K562 (cell line): ENCODE results near the gene TSEN34. TPM values are rescaled to one million over a fixed set of nuclear protein-coding genes. Genes with fewer than 3 reads are reported as not detected.

Experiments used
- CBX2 ChIP-seq: fragments of 200-600 bp; sonication (generic); IDR thresholded peaks from one replicate; pipeline ENCODE4 v1.6.1; 2012; ENCODE audit warnings: mild to moderate bottlenecking, low read length, inconsistent platforms; ENCODE audit not compliant: insufficient read depth, poor library complexity, severe bottlenecking
- FOXA1 ChIP-seq: fragments of 450-650 bp; IDR thresholded peaks from 2 replicates; pipeline ENCODE4 v1.6.1; 2016; ENCODE audit warnings: mild to moderate bottlenecking, borderline replicate concordance
- JUN ChIP-seq, 2 experiments: sonication (generic) in 1 of 2; formaldehyde crosslinking in 1 of 2; IDR thresholded peaks; 2 replicates each; pipeline versions ENCODE4 v1.6.1 to v1.8.0; 2012 to 2022; ENCODE audit warnings: borderline replicate concordance in 2 of 2, mild to moderate bottlenecking in 2 of 2, improper control_type of control experiment in 1 of 2, low read depth in 1 of 2, low read length in 1 of 2, missing genetic modification reagents in 1 of 2
- LARP7 ChIP-seq: fragments of 450-650 bp; IDR thresholded peaks from 2 replicates; pipeline ENCODE4 v1.6.1; 2016
- MYNN ChIP-seq, 2 experiments: sonication (generic); formaldehyde crosslinking in 1 of 2; IDR thresholded peaks; 2 replicates each; pipeline versions ENCODE4 v1.5.0 to v1.6.1; 2016 to 2020; ENCODE audit warnings: antibody characterized with exemption in 1 of 2, missing genetic modification reagents in 1 of 2
- RBM25 ChIP-seq: fragments of 200-400 bp; formaldehyde crosslinking; IDR thresholded peaks from 2 replicates; pipeline ENCODE4 v1.6.1; 2018; ENCODE audit warnings: low read length, low read depth, moderate library complexity; ENCODE audit not compliant: severe bottlenecking
- SREBF2 ChIP-seq: sonication (generic); formaldehyde crosslinking; IDR thresholded peaks from 2 replicates; pipeline ENCODE4 v1.4.0; 2020; ENCODE audit warnings: mild to moderate bottlenecking, missing genetic modification reagents
- polyA plus RNA-seq, 8 experiments: library from polyadenylated mRNA; depleted of rRNA in 4 of 8; stranded (reverse) in 5 of 8; unstranded in 3 of 8; fragments of >200 nt; fragmentation: Nextera tagmentation in 2 of 8; fragmentation: Illumina TruSeq in 1 of 8; extraction: Ambion mirVana in 2 of 8; extraction: Trizol in 1 of 8; gene quantifications; 2 replicates each; pipeline versions ENCODE4 v1.2.1 to v1.2.3, GENCODE V29; 2011 to 2014; ENCODE audit warnings: inconsistent platforms in 1 of 8, missing spikeins in 1 of 8
- total RNA-seq, 7 experiments: library from RNA; depleted of rRNA in 6 of 7; stranded (reverse); fragments of >200 nt in 6 of 7; fragmentation: Illumina TruSeq in 2 of 7; extraction: Trizol in 2 of 7; gene quantifications; 2 replicates each; pipeline versions ENCODE4 v1.2.1 to v1.2.3, GENCODE V29; 2011 to 2021; ENCODE audit warnings: low replicate concordance in 1 of 7
- TF ChIP-seq, protein P1 (sequence below): fragments of 450-650 bp; IDR thresholded peaks from 2 replicates; pipeline ENCODE4 v1.6.1; 2016; ENCODE audit warnings: borderline replicate concordance
- TF ChIP-seq, protein P2 (sequence below): fragments of 450-650 bp; IDR thresholded peaks from 2 replicates; pipeline ENCODE4 v1.6.1; 2016; ENCODE audit warnings: missing biosample characterization, missing genetic modification characterization
- TF ChIP-seq, protein P3 (sequence below), 2 experiments: fragments of 450-650 bp; IDR thresholded peaks; 2 replicates each; pipeline ENCODE4 v1.6.1; 2016; ENCODE audit warnings: mild to moderate bottlenecking in 2 of 2, borderline replicate concordance in 1 of 2, low read depth in 1 of 2, moderate library complexity in 1 of 2
- TF ChIP-seq, protein P4 (sequence below): IDR thresholded peaks from 2 replicates; pipeline ENCODE4 v1.6.1; 2011; ENCODE audit warnings: borderline replicate concordance, low read depth, mild to moderate bottlenecking, moderate library complexity, low read length; ENCODE audit not compliant: insufficient read depth, poor library complexity, severe bottlenecking

TSEN34 gene
- total and polyA plus RNA-seq, 9 of the 15 experiments (the other 6 are each of a cell fraction or from before 2014, with no cell fraction given), result 3.1 to 57.6 (median 29.5) TPM

DNA sequence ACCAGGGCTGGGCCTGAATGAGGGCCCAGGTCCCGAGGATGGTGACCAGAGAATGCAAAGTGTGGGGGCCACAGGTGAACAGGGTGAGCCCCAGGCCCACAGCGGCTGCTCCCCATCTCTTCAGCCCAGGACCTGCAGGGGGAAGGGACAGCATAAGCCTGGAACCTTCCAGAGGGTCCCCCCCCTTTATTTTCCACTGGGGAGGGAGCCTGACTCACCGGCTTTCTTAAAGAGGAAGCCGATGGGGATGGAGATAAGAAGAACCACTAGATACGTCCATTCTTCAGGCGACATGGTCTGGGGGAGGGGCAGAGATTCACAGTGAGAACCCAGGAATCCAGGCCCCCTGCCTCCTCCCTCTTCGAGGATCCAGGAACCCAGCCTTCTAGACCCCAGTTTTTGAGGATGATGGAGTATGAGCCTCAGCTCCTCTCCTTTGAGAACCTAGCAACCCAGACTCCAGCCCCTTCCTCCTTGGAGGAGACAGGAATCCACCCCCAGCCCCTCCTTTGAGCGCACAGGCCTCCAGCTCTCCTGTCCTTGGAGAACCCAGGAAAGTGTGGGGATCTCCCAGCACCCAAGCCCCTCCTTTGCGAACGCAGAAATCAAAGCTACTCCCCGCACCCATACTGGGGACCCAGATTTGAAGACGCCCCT lies 2.8 kb upstream of the TSEN34 start (continued):
- TF ChIP-seq, protein P1, sequence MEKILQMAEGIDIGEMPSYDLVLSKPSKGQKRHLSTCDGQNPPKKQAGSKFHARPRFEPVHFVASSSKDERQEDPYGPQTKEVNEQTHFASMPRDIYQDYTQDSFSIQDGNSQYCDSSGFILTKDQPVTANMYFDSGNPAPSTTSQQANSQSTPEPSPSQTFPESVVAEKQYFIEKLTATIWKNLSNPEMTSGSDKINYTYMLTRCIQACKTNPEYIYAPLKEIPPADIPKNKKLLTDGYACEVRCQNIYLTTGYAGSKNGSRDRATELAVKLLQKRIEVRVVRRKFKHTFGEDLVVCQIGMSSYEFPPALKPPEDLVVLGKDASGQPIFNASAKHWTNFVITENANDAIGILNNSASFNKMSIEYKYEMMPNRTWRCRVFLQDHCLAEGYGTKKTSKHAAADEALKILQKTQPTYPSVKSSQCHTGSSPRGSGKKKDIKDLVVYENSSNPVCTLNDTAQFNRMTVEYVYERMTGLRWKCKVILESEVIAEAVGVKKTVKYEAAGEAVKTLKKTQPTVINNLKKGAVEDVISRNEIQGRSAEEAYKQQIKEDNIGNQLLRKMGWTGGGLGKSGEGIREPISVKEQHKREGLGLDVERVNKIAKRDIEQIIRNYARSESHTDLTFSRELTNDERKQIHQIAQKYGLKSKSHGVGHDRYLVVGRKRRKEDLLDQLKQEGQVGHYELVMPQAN, result 0 out of 2 replicates have a peak, but pooled peaks have one; percentile 7
- TF ChIP-seq, protein P2, sequence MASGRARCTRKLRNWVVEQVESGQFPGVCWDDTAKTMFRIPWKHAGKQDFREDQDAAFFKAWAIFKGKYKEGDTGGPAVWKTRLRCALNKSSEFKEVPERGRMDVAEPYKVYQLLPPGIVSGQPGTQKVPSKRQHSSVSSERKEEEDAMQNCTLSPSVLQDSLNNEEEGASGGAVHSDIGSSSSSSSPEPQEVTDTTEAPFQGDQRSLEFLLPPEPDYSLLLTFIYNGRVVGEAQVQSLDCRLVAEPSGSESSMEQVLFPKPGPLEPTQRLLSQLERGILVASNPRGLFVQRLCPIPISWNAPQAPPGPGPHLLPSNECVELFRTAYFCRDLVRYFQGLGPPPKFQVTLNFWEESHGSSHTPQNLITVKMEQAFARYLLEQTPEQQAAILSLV (tag), result no peak
- no peak for TF ChIP-seq CBX2
- no peak for TF ChIP-seq FOXA1
- TF ChIP-seq LARP7, result no peak
- no peak for TF ChIP-seq RBM25
- TF ChIP-seq, protein P3, sequence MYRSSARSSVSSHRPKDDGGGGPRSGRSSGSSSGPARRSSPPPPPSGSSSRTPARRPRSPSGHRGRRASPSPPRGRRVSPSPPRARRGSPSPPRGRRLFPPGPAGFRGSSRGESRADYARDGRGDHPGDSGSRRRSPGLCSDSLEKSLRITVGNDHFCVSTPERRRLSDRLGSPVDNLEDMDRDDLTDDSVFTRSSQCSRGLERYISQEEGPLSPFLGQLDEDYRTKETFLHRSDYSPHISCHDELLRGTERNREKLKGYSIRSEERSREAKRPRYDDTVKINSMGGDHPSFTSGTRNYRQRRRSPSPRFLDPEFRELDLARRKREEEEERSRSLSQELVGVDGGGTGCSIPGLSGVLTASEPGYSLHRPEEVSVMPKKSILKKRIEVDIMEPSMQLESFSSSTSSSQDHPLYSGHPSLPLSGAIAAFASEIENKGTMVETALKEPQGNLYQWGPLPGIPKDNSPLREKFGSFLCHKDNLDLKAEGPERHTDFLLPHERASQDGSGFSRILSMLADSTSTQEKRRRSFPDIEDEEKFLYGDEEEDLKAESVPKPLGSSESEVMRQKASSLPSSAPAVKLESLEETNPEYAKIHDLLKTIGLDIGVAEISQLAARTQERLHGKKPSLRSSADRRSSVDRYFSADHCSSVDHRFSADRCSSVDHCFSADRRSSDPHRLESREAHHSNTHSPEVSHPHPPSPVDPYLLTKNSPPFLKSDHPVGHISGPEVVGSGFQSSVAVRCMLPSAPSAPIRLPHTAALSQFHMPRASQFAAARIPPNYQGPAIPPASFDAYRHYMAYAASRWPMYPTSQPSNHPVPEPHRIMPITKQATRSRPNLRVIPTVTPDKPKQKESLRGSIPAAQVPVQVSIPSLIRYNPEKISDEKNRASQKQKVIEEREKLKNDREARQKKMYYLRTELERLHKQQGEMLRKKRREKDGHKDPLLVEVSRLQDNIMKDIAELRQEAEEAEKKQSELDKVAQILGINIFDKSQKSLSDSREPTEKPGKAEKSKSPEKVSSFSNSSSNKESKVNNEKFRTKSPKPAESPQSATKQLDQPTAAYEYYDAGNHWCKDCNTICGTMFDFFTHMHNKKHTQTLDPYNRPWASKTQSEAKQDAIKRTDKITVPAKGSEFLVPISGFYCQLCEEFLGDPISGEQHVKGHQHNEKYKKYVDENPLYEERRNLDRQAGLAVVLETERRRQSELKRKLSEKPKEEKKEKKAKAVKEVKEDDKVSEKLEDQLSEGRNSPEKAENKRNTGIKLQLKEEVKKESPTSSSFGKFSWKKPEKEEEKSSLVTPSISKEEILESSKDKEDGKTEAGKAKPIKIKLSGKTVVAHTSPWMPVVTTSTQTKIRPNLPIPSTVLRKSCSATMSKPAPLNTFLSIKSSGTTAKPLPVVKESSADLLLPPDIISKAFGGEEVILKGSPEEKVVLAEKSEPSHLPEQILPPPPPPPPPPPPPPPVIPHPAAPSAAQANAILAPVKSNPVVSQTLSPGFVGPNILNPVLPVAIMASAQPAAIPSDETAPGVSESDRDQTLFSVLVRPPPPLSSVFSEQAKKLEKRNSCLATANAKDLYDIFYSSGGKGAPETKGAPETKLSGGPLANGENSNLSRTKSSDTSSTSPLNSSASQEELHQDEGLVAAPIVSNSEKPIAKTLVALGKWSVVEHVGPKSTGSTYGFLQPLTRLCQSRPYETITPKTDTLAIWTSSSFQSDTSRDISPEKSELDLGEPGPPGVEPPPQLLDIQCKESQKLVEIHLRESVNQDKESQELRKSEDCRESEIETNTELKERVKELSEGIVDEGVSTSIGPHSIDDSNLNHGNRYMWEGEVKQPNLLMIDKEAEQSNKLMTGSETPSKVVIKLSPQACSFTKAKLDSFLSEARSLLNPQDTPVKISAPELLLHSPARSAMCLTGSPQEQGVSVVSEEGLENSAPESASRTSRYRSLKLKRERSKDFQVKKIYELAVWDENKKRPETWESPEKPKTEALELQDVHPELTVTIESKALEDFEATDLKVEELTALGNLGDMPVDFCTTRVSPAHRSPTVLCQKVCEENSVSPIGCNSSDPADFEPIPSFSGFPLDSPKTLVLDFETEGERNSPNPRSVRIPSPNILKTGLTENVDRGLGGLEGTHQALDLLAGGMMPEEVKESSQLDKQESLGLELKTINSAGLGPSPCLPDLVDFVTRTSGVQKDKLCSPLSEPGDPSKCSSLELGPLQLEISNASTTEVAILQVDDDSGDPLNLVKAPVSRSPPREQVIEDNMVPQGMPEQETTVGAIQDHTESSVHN (IDR thresholded peaks at IDR 0.05; ENCODE audit: borderline replicate concordance in 1 of 2, low read depth in 1 of 2), result no peak
- TF ChIP-seq JUN (IDR thresholded peaks at IDR 0.05; ENCODE audit: borderline replicate concordance, low read depth, low read length), result peak; percentile 88
- no peak for TF ChIP-seq JUN (CRISPR knock-in tag; IDR thresholded peaks at IDR 0.05; ENCODE audit: borderline replicate concordance)
- TF ChIP-seq, protein P4, sequence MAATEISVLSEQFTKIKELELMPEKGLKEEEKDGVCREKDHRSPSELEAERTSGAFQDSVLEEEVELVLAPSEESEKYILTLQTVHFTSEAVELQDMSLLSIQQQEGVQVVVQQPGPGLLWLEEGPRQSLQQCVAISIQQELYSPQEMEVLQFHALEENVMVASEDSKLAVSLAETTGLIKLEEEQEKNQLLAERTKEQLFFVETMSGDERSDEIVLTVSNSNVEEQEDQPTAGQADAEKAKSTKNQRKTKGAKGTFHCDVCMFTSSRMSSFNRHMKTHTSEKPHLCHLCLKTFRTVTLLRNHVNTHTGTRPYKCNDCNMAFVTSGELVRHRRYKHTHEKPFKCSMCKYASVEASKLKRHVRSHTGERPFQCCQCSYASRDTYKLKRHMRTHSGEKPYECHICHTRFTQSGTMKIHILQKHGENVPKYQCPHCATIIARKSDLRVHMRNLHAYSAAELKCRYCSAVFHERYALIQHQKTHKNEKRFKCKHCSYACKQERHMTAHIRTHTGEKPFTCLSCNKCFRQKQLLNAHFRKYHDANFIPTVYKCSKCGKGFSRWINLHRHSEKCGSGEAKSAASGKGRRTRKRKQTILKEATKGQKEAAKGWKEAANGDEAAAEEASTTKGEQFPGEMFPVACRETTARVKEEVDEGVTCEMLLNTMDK, result no peak
- no peak for TF ChIP-seq MYNN (IDR thresholded peaks at IDR 0.05)
- no peak for TF ChIP-seq MYNN (CRISPR knock-in tag; IDR thresholded peaks at IDR 0.05)
- TF ChIP-seq SREBF2 (CRISPR knock-in tag), result no peak
